Breast epithelium (tissue), 4 donors: ENCODE measurements around the gene ZFYVE9. TPM values are rescaled to one million over a fixed set of nuclear protein-coding genes. Genes with fewer than 3 reads are reported as not detected.

ENCODE experiments used
- DNase-seq, 2 donors: peaks; one replicate each; pipeline ENCODE4 v3.0.0-alpha.2; 2019; ENCODE audit warnings: low spot score in 2 of 2
- H3K27ac ChIP-seq, 2 donors: fragments of 200-600 bp; sonication (generic) in 1 of 2; one replicate each; pipeline ENCODE4 v1.5.1; 2016 to 2019; ENCODE audit warnings: mild to moderate bottlenecking in 1 of 2
- H3K27me3 ChIP-seq, 2 donors: fragments of 200-600 bp; sonication (generic) in 1 of 2; one replicate each; pipeline versions ENCODE4 v1.5.1 to v1.6.0; 2017 to 2019; ENCODE audit warnings: control low read depth in 1 of 2, mild to moderate bottlenecking in 1 of 2
- H3K36me3 ChIP-seq: fragments of 200-600 bp; one replicate; pipeline ENCODE4 v1.5.1; 2019
- H3K4me1 ChIP-seq, 2 donors: fragments of 200-600 bp; sonication (generic); one replicate each; pipeline ENCODE4 v1.5.1; 2016 to 2019; ENCODE audit warnings: control low read depth in 1 of 2
- H3K4me3 ChIP-seq, 3 donors: fragments of 200-600 bp; sonication (generic); 1 replicate in 2 of 3; 2 replicates in 1 of 3; pipeline ENCODE4 v1.5.1; 2016 to 2019; ENCODE audit warnings: mild to moderate bottlenecking in 3 of 3, moderate library complexity in 2 of 3
- H3K9me3 ChIP-seq, 2 donors: fragments of 200-600 bp; sonication (generic) in 1 of 2; one replicate each; pipeline ENCODE4 v1.5.1; 2016 to 2019; ENCODE audit warnings: control low read depth in 1 of 2
- CTCF ChIP-seq, 3 donors: fragments of 450-650 bp; IDR thresholded peaks; one replicate each; pipeline ENCODE4 v1.5.1; 2016 to 2017; ENCODE audit warnings: antibody characterized with exemption in 3 of 3, mild to moderate bottlenecking in 3 of 3, moderate library complexity in 3 of 3
- POLR2A ChIP-seq: fragments of 450-650 bp; IDR thresholded peaks from one replicate; pipeline ENCODE4 v1.6.1; 2016; ENCODE audit warnings: antibody characterized with exemption, mild to moderate bottlenecking, moderate library complexity
- POLR2AphosphoS5 ChIP-seq, 3 donors: sonication (generic); formaldehyde crosslinking; IDR thresholded peaks; one replicate each; pipeline ENCODE4 v1.6.1; 2017; ENCODE audit warnings: antibody characterized with exemption in 3 of 3
- intact Hi-C: fragments of 100-400 bp; cut with DNase I; formaldehyde crosslinking; loops from one replicate; pipeline ENCODE4 v1.15.1; 2023; ENCODE audit warnings: low total_unique reads
- total RNA-seq, 3 donors: library from RNA; depleted of rRNA; stranded (reverse); fragments of >200 nt; gene quantifications; one replicate each; pipeline ENCODE4 v1.1.0, GENCODE V29; 2016

The ZFYVE9 gene
- total RNA-seq, 3 donors from 2014 or later = 31.1 to 44.3 (median 32.8) TPM

DNA sequence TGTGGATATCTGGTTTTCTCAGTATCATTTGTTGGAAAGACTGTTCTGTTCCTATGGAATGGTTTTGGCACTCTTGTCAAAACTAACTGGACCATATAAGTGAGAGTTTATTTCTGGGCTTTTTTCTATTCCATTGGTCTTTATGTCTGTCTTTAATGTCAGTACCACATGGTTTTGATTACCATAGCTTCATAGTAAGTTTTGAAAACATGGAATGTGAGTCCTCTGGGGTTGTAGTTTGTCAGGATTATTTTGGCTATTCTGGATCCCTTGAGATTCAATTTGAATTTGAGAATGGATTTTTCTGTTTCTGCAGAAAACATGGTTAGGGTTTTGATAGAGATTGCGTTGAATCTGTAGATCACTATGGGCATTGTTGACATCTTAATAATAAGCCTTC lies 107.9 kb downstream of the ZFYVE9 start:
- TF ChIP-seq POLR2A (no peak), POLR2AphosphoS5 (IDR thresholded peaks at IDR 0.05) (no peak), CTCF (IDR thresholded peaks at IDR 0.05) (no peak)
- Histone ChIP-seq H3K27ac (no peak overlapping the region), H3K9me3 (no peaks in the 10 kb centered on the region), H3K36me3 (no peaks in the 10 kb centered on the region), H3K4me3 (no peak overlapping the region), H3K4me1 (no peaks in the 10 kb centered on the region), H3K27me3 (no peaks in the 10 kb centered on the region)
- intact Hi-C loops = no loop called here
- no peak for DNase-seq

DNA sequence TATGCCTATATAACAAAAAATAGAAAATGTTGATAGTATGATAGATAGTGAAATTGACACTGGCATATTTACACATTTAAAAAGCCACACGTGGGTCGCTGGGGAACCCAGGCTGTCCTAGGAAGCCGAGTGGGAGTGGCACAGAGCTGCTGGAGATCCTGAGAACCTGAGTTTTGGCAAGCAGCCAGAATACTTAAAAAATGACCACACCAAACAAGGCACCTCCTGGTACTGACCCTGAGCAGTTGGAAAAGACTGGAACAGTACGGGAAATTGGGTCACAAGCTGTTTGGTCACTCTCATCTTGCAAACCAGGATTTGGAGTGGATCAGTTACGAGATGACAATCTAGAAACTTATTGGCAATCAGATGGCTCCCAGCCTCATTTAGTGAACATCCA lies 111.5 kb downstream of the ZFYVE9 start:
- intact Hi-C loops = no loop called here
- no peak overlapping the region for H3K27ac ChIP-seq
- no peaks in the 10 kb centered on the region for H3K36me3 ChIP-seq
- TF ChIP-seq POLR2A (no peak), POLR2AphosphoS5 (IDR thresholded peaks at IDR 0.05) (no peak), CTCF (IDR thresholded peaks at IDR 0.05) (no peak)
- H3K9me3 ChIP-seq = no peaks in the 10 kb centered on the region
- DNase-seq = no peak
- H3K27me3 ChIP-seq = no peaks in the 10 kb centered on the region
- no peaks in the 10 kb centered on the region for H3K4me1 ChIP-seq
- no peak overlapping the region for H3K4me3 ChIP-seq

DNA sequence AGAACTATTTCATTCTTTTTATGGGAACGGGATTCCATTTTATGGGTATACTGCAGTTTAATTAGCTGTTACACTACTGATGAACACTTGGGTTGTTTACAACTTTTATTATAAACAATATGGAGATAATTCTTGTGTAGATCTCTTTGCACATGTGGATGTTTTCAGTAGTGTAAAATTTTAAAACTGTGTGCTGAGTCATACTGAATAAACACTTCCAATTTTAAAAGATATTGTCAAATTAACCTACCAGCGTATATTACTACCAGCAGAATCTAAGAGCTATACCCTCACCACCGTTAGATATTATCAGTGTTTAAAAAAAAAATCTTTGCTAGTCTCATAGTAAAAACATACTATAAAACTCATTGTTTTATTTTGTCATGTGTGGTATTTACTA lies 118.0 kb downstream of the ZFYVE9 start:
- DNase-seq = no peak
- H3K9me3 ChIP-seq = no peaks in the 10 kb centered on the region
- H3K27me3 ChIP-seq = no peaks in the 10 kb centered on the region
- no peaks in the 10 kb centered on the region for H3K4me1 ChIP-seq
- H3K27ac ChIP-seq = no peak overlapping the region
- TF ChIP-seq POLR2A = no peak
- TF ChIP-seq POLR2AphosphoS5 (IDR thresholded peaks at IDR 0.05) = no peak
- TF ChIP-seq CTCF (IDR thresholded peaks at IDR 0.05) = no peak
- intact Hi-C loops = loop anchor here (5.0 kb wide), 1 partner anchor 507 kb away; no protein-coding TSS in a partner anchor
- no peaks in the 10 kb centered on the region for H3K36me3 ChIP-seq
- no peak overlapping the region for H3K4me3 ChIP-seq

- Histone ChIP-seq H3K4me3 (no peak overlapping the region), H3K27me3 (no peaks in the 10 kb centered on the region), H3K36me3 (no peaks in the 10 kb centered on the region), H3K4me1 (no peaks in the 10 kb centered on the region), H3K9me3 (no peaks in the 10 kb centered on the region), H3K27ac (no peak overlapping the region)
- no peak for DNase-seq
- no peak for TF ChIP-seq POLR2A
- TF ChIP-seq CTCF (IDR thresholded peaks at IDR 0.05) = no peak
- TF ChIP-seq POLR2AphosphoS5 (IDR thresholded peaks at IDR 0.05) = no peak
- intact Hi-C loops = loop anchor here (5.0 kb wide), 1 partner anchor 504 kb away; no protein-coding TSS in a partner anchor
These were observed 121.4 kb downstream of the ZFYVE9 start for GRCh38 chr1:52263153-52263910.

DNA sequence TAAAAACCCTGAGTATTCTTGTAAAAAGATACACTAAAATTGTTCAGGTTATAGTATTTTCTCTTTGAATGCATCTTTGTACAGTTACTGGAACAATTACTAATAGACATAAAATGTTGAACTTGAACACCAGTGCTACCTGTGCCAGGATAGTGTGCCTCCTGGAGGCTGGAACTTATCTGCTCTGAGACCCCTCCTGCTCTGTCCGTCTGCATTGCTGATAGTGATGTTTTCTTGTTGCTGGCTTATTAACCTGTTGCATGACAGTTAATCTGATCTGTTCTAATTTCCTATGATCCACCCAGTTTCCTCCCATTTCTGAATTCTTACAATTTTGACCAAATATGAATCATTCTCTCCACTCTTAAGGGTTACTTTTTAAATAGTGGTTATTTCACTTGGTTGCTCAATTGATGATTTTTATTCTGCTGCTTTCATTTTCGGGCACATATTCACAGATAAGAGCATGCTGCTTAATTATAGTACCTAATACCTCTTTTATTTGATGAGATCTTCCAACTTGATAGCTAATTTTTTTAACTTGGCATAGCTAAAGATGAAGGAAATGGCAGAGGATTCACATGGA lies 122.7 kb downstream of the ZFYVE9 start:
- DNase-seq = no peak
- Histone ChIP-seq H3K4me3 (no peak overlapping the region), H3K9me3 (no peaks in the 10 kb centered on the region), H3K4me1 (no peaks in the 10 kb centered on the region), H3K36me3 (no peaks in the 10 kb centered on the region), H3K27ac (no peak overlapping the region), H3K27me3 (no peaks in the 10 kb centered on the region)
- TF ChIP-seq POLR2AphosphoS5 (IDR thresholded peaks at IDR 0.05) (no peak), CTCF (IDR thresholded peaks at IDR 0.05) (no peak), POLR2A (no peak)
- intact Hi-C loops = loop anchor here (5.0 kb wide), 1 partner anchor 503 kb away; no protein-coding TSS in a partner anchor
